Activated CD4-positive, alpha-beta T cell treated with anti-CD3 and anti-CD28 coated beads for 4 hours (primary cell): ENCODE data around the gene AR.
"Not testable (repeated sequence)": the region's sequence is repeated elsewhere in the genome, so short reads cannot be mapped to it uniquely, and the experiment has no call there.

Experiments used
- DNase-seq, 2 donors: peaks; one replicate each; pipeline ENCODE4 v3.0.0-alpha.2; 2020

The AR gene

GRCh38 chrX:67651437-67652142, 107.8 kb downstream of the AR start:
- DNase-seq: no peak

- no peak for DNase-seq
Measured at GRCh38 chrX:67652543-67652942, 108.7 kb downstream of the AR start.

GRCh38 chrX:67654301-67654700, 110.5 kb downstream of the AR start:
- DNase-seq: no peak

- DNase-seq: no peak
Measured at GRCh38 chrX:67665583-67665982, 121.8 kb downstream of the AR start.

- DNase-seq: not testable (repeated sequence)
Measured at GRCh38 chrX:67670717-67671116, 126.9 kb downstream of the AR start.

- no peak for DNase-seq
Measured at GRCh38 chrX:67673741-67674274, 130.0 kb downstream of the AR start.

GRCh38 chrX:67674741-67675140, 130.9 kb downstream of the AR start:
- no peak for DNase-seq

- DNase-seq: no peak
Measured at GRCh38 chrX:67684136-67684535, 140.3 kb downstream of the AR start.

GRCh38 chrX:67692246-67692645, 148.4 kb downstream of the AR start:
- no peak for DNase-seq

- DNase-seq: no peak
Measured at GRCh38 chrX:67693928-67694327, 150.1 kb downstream of the AR start.

- DNase-seq: no peak
Measured at GRCh38 chrX:67697452-67697851, 153.6 kb downstream of the AR start.

- no peak for DNase-seq
Measured at GRCh38 chrX:67700602-67701001, 156.8 kb downstream of the AR start.

GRCh38 chrX:67714004-67714403, 170.2 kb downstream of the AR start:
- DNase-seq: no peak

GRCh38 chrX:67717571-67717970, 173.8 kb downstream of the AR start:
- no peak for DNase-seq

GRCh38 chrX:67718926-67719325, 175.1 kb downstream of the AR start:
- no peak for DNase-seq

GRCh38 chrX:67720344-67720743, 176.5 kb downstream of the AR start:
- no peak for DNase-seq

GRCh38 chrX:67721321-67721720, 177.5 kb downstream of the AR start:
- DNase-seq: no peak

- no peak for DNase-seq
Measured at GRCh38 chrX:67723580-67724351, 179.9 kb downstream of the AR start.

GRCh38 chrX:67724359-67725110, 180.7 kb downstream of the AR start:
- no peak for DNase-seq

GRCh38 chrX:67725471-67725870, 181.7 kb downstream of the AR start:
- DNase-seq: no peak

GRCh38 chrX:67726018-67726417, 182.2 kb downstream of the AR start:
- no peak for DNase-seq

GRCh38 chrX:67727576-67727975, 183.8 kb downstream of the AR start:
- no peak for DNase-seq

- DNase-seq: no peak
Measured at GRCh38 chrX:67730296-67730695, 186.5 kb downstream of the AR start.

GRCh38 chrX:67731061-67731460, 187.2 kb downstream of the AR start:
- no peak for DNase-seq
